Peyer's patch (tissue), 4 donors: Measurements from ENCODE around the gene PLAAT4. TPM values are rescaled to one million over a fixed set of nuclear protein-coding genes. Genes with fewer than 3 reads are reported as not detected.

Experiments
- DNase-seq, 3 donors: peaks; one replicate each; pipeline ENCODE4 v3.0.0-alpha.2; 2017 to 2019
- H3K27ac ChIP-seq, 4 donors: fragments of 200-600 bp; sonication (generic); one replicate each; pipeline ENCODE4 v1.5.1; 2016 to 2019
- H3K27me3 ChIP-seq, 2 donors: fragments of 200-600 bp; sonication (generic); one replicate each; pipeline ENCODE4 v1.5.1; 2019
- H3K36me3 ChIP-seq, 3 donors: fragments of 200-600 bp; sonication (generic); one replicate each; pipeline ENCODE4 v1.5.1; 2016 to 2019
- H3K4me1 ChIP-seq, 4 donors: fragments of 200-600 bp; sonication (generic); one replicate each; pipeline ENCODE4 v1.5.1; 2016 to 2019
- H3K4me3 ChIP-seq, 4 donors: fragments of 200-600 bp; sonication (generic); 1 replicate in 3 of 4; 2 replicates in 1 of 4; pipeline ENCODE4 v1.5.1; 2016 to 2019; ENCODE audit warnings: mild to moderate bottlenecking in 1 of 4
- H3K9me3 ChIP-seq, 4 donors: fragments of 200-600 bp; sonication (generic); one replicate each; pipeline ENCODE4 v1.5.1; 2016 to 2019; ENCODE audit warnings: mild to moderate bottlenecking in 1 of 4
- CTCF ChIP-seq, 6 experiments: fragments of 450-650 bp in 4 of 6; fragments of 200-600 bp in 2 of 6; sonication (generic) in 1 of 6; IDR thresholded peaks; one replicate each; pipeline ENCODE4 v1.5.1; 2017 to 2019; ENCODE audit warnings: antibody characterized with exemption in 6 of 6, mild to moderate bottlenecking in 3 of 6, moderate library complexity in 1 of 6
- POLR2A ChIP-seq, 2 donors: fragments of 450-650 bp; IDR thresholded peaks; one replicate each; pipeline ENCODE4 v1.5.1; 2017; ENCODE audit warnings: antibody characterized with exemption in 2 of 2, mild to moderate bottlenecking in 2 of 2, moderate library complexity in 2 of 2
- total RNA-seq, 4 donors: library from RNA; depleted of rRNA; stranded (reverse); fragments of >200 nt; gene quantifications; one replicate each; pipeline ENCODE4 v1.1.0, GENCODE V29; 2016

The PLAAT4 gene
- total RNA-seq, 4 donors from 2014 or later = 54.5 to 179 (median 93.4) TPM

- peaks cover 0 to 5% (median 0%) of the 10 kb centered on the region in 3 donors for H3K36me3 ChIP-seq
- H3K9me3 ChIP-seq = no peaks in the 10 kb centered on the region
- no peaks in the 10 kb centered on the region for H3K27me3 ChIP-seq
- no peak for TF ChIP-seq CTCF (IDR thresholded peaks at IDR 0.05)
- TF ChIP-seq POLR2A (IDR thresholded peaks at IDR 0.05) = no peak
- no peak for DNase-seq
- H3K4me3 ChIP-seq = no peak overlapping the region
- H3K27ac ChIP-seq = no peak overlapping the region
- H3K4me1 ChIP-seq = peaks cover 0 to 5% (median 2%) of the 10 kb centered on the region in 4 donors
Observed at GRCh38 chr11:63554877-63555223, 18.2 kb downstream of the PLAAT4 start.

DNA sequence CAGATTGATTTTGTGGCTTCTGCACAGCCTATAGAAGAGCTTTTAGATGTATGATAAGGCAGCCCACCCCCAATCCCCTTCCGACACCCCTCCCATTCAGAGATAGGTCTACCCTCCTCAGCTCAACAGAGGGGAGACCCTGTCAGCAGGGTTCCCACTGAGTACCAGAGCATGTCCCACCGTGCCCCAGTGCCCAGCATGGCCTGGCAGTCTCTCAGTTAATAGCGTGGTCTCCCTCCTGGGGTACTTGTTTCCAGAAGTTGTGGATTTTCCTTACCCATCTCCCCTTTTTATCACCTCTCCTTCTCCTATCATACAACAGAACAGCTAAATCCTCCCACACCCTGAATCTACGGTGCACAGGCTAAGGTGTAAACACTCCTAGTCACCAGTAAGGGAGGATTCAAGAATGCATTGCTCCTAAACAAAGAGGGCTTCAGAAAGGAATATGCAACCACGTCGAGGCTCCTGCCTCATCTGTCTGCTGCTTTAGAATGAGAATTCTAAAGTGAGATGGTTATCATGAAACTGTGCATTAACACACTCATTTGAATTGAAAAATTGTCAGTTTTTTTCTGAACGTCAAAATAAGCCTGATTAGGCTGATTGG, 19.9 kb downstream of the PLAAT4 start:
- TF ChIP-seq CTCF (IDR thresholded peaks at IDR 0.05) (no peak), POLR2A (IDR thresholded peaks at IDR 0.05) (no peak)
- peaks cover 0 to 5% (median 0%) of the 10 kb centered on the region in 3 donors for H3K36me3 ChIP-seq
- H3K4me1 ChIP-seq = peaks cover 0 to 5% (median 2%) of the 10 kb centered on the region in 4 donors
- no peaks in the 10 kb centered on the region for H3K27me3 ChIP-seq
- H3K27ac ChIP-seq = no peak overlapping the region
- no peak overlapping the region for H3K4me3 ChIP-seq
- no peak for DNase-seq
- no peaks in the 10 kb centered on the region for H3K9me3 ChIP-seq

DNA sequence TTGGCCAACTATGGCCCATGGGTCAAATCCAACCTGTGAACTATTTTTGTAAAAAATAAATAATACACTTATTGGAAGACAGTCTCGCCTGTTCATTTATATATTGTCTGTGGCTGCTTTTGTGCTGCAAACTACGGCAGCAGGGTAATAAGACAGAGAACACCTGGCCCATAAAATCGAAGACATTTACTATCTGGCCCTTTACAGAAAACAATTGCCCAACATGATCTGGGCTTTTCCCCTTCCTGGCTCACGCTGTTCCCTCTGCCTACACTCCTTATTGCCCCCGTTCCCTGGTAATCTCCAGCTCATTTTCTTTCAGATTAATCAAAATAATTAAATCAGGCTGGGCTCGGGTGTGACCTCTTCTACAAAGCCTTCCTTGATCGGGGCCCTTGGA, 21.0 kb downstream of the PLAAT4 start:
- no peaks in the 10 kb centered on the region for H3K27me3 ChIP-seq
- H3K4me3 ChIP-seq = no peak overlapping the region
- DNase-seq = peak in 1 of 3 donors; percentile 11
- no peak overlapping the region for H3K27ac ChIP-seq
- H3K4me1 ChIP-seq = peaks cover 0 to 5% (median 0%) of the 10 kb centered on the region in 4 donors
- no peak for TF ChIP-seq POLR2A (IDR thresholded peaks at IDR 0.05)
- no peak for TF ChIP-seq CTCF (IDR thresholded peaks at IDR 0.05)
- H3K9me3 ChIP-seq = no peaks in the 10 kb centered on the region
- H3K36me3 ChIP-seq = peaks cover 0 to 5% (median 0%) of the 10 kb centered on the region in 3 donors

GRCh38 chr11:63558459-63559157, 22.0 kb downstream of the PLAAT4 start:
- no peak overlapping the region for H3K27ac ChIP-seq
- TF ChIP-seq CTCF (IDR thresholded peaks at IDR 0.05) = no peak
- no peak for TF ChIP-seq POLR2A (IDR thresholded peaks at IDR 0.05)
- peaks cover 0 to 5% (median 0%) of the 10 kb centered on the region in 3 donors for H3K36me3 ChIP-seq
- H3K9me3 ChIP-seq = no peaks in the 10 kb centered on the region
- H3K4me1 ChIP-seq = peaks cover 0 to under 1% (median 0%) of the 10 kb centered on the region in 4 donors
- no peak overlapping the region for H3K4me3 ChIP-seq
- H3K27me3 ChIP-seq = no peaks in the 10 kb centered on the region
- peak in 1 of 3 donors; percentile 34 for DNase-seq

GRCh38 chr11:63560506-63561180, 24.0 kb downstream of the PLAAT4 start:
- H3K27me3 ChIP-seq = no peaks in the 10 kb centered on the region
- TF ChIP-seq CTCF (IDR thresholded peaks at IDR 0.05) = no peak
- TF ChIP-seq POLR2A (IDR thresholded peaks at IDR 0.05) = no peak
- peaks cover 0 to 5% (median 0%) of the 10 kb centered on the region in 3 donors for H3K36me3 ChIP-seq
- peak in 1 of 3 donors; percentile 42 for DNase-seq
- H3K27ac ChIP-seq = no peak overlapping the region
- H3K4me3 ChIP-seq = no peak overlapping the region
- peaks cover 0 to 17% (median 6%) of the 10 kb centered on the region in 4 donors for H3K4me1 ChIP-seq
- no peaks in the 10 kb centered on the region for H3K9me3 ChIP-seq
